CD14-positive monocyte (primary cell): ENCODE data around the gene BBLN. TPM values are rescaled to one million over a fixed set of nuclear protein-coding genes. Genes with fewer than 3 reads are reported as not detected.
"Not testable (repeated sequence)": the region's sequence is repeated elsewhere in the genome, so short reads cannot be mapped to it uniquely, and the experiment has no call there.

Experiments
- DNase-seq, 3 donors: peaks; one replicate each; pipeline ENCODE4 v3.0.0-alpha.2; 2011 to 2022
- H2AFZ ChIP-seq: 2 replicates; pipeline ENCODE4 v1.6.0; 2012; ENCODE audit warnings: mild to moderate bottlenecking, low read depth, low read length, inconsistent platforms; ENCODE audit not compliant: insufficient read depth, poor library complexity, severe bottlenecking
- H3K27ac ChIP-seq, 2 donors: 1 replicate in 1 of 2; 2 replicates in 1 of 2; pipeline ENCODE4 v1.5.1; 2012 to 2013; ENCODE audit warnings: low read length in 2 of 2, control low read depth in 1 of 2, inconsistent platforms in 1 of 2, low read depth in 1 of 2, mild to moderate bottlenecking in 1 of 2
- H3K27me3 ChIP-seq, 2 donors: one replicate each; pipeline versions ENCODE4 v1.6.0 to v1.6.1; 2011 to 2013; ENCODE audit warnings: low read length in 2 of 2; ENCODE audit not compliant: control insufficient read depth in 2 of 2, insufficient read depth in 2 of 2
- H3K36me3 ChIP-seq, 2 donors: replicated peaks in 1 of 2; 1 replicate in 1 of 2; 2 replicates in 1 of 2; pipeline versions ENCODE4 v1.5.1 to v1.6.1; 2012 to 2013; ENCODE audit warnings: low read length in 2 of 2, control low read depth in 1 of 2, inconsistent platforms in 1 of 2, mild to moderate bottlenecking in 1 of 2; ENCODE audit not compliant: insufficient read depth in 2 of 2, control insufficient read depth in 1 of 2
- H3K4me1 ChIP-seq, 2 donors: 1 replicate in 1 of 2; 2 replicates in 1 of 2; pipeline versions ENCODE4 v1.5.1 to v1.6.1; 2012 to 2013; ENCODE audit warnings: low read length in 2 of 2, control low read depth in 1 of 2, inconsistent platforms in 1 of 2, mild to moderate bottlenecking in 1 of 2, moderate library complexity in 1 of 2; ENCODE audit not compliant: insufficient read depth in 2 of 2, control insufficient read depth in 1 of 2
- H3K4me2 ChIP-seq: replicated peaks from 2 replicates; pipeline ENCODE3; 2012; ENCODE audit warnings: low read length, moderate library complexity, mild to moderate bottlenecking; ENCODE audit not compliant: poor library complexity, severe bottlenecking; ENCODE audit errors: extremely low read depth
- H3K4me3 ChIP-seq, 3 experiments: fragments of 200-600 bp in 1 of 3; sonication (generic) in 1 of 3; replicated peaks in 1 of 3; 1 replicate in 2 of 3; 2 replicates in 1 of 3; pipeline ENCODE4 v1.5.1; 2011 to 2013; ENCODE audit warnings: low read length in 3 of 3, mild to moderate bottlenecking in 3 of 3, control low read depth in 2 of 3, low read depth in 2 of 3, inconsistent platforms in 1 of 3, moderate library complexity in 1 of 3
- H3K79me2 ChIP-seq: 2 replicates; pipeline ENCODE4 v1.6.0; 2012; ENCODE audit warnings: mild to moderate bottlenecking, control low read depth, inconsistent platforms, low read length, moderate library complexity; ENCODE audit not compliant: insufficient read depth
- H3K9ac ChIP-seq: 2 replicates; pipeline ENCODE4 v1.6.0; 2017; ENCODE audit warnings: low read length, mild to moderate bottlenecking; ENCODE audit not compliant: insufficient read depth, poor library complexity, severe bottlenecking
- H3K9me3 ChIP-seq, 2 donors: replicated peaks in 1 of 2; 1 replicate in 1 of 2; 2 replicates in 1 of 2; pipeline versions ENCODE4 v1.5.1 to v1.6.1; 2012 to 2013; ENCODE audit warnings: low read length in 2 of 2, control low read depth in 1 of 2; ENCODE audit not compliant: control insufficient read depth in 1 of 2, insufficient read depth in 1 of 2
- H4K20me1 ChIP-seq: 2 replicates; pipeline ENCODE4 v1.6.0; 2012; ENCODE audit warnings: mild to moderate bottlenecking, low read length, control low read depth, moderate library complexity; ENCODE audit not compliant: insufficient read depth
- H3K27ac Mint-ChIP-seq, 7 donors: one replicate each; pipeline ENCODE4 v1.8.0; 2020; ENCODE audit warnings: mild to moderate bottlenecking in 7 of 7, mixed read lengths in 7 of 7, moderate library complexity in 6 of 7, inconsistent platforms in 2 of 7
- H3K27me3 Mint-ChIP-seq, 3 donors: one replicate each; pipeline ENCODE4 v1.8.0; 2021 to 2022; ENCODE audit warnings: low read depth in 3 of 3, mild to moderate bottlenecking in 3 of 3, mixed read lengths in 3 of 3, moderate library complexity in 3 of 3, inconsistent platforms in 1 of 3
- H3K36me3 Mint-ChIP-seq, 2 donors: one replicate each; pipeline ENCODE4 v1.8.0; 2020; ENCODE audit warnings: mixed read lengths in 2 of 2, inconsistent platforms in 1 of 2, mild to moderate bottlenecking in 1 of 2
- H3K4me1 Mint-ChIP-seq: one replicate; pipeline ENCODE4 v1.8.0; 2020; ENCODE audit warnings: mild to moderate bottlenecking, mixed read lengths
- H3K4me3 Mint-ChIP-seq, 2 donors: one replicate each; pipeline ENCODE4 v1.8.0; 2020; ENCODE audit warnings: mild to moderate bottlenecking in 2 of 2, mixed read lengths in 2 of 2, moderate library complexity in 1 of 2
- H3K9me3 Mint-ChIP-seq, 7 donors: one replicate each; pipeline ENCODE4 v1.8.0; 2020 to 2022; ENCODE audit warnings: mixed read lengths in 7 of 7, mild to moderate bottlenecking in 6 of 7, moderate library complexity in 6 of 7, inconsistent platforms in 2 of 7
- CTCF ChIP-seq: fragments of 200-600 bp; IDR thresholded peaks from one replicate; pipeline ENCODE4 v1.8.0; 2022; ENCODE audit warnings: antibody characterized with exemption, mild to moderate bottlenecking
- WGBS: methylation state at CpG from one replicate; pipeline ENCODE4 v1.1.5; 2013; ENCODE audit warnings: missing lambda C conversion rate; ENCODE audit not compliant: insufficient coverage; 5-methylcytosine and 5-hydroxymethylcytosine counted together
- intact Hi-C, 2 donors: fragments of 100-400 bp; cut with micrococcal nuclease; formaldehyde crosslinking; loops; one replicate each; pipeline versions ENCODE4 v1.15.0 to v1.15.1; 2023
- polyA plus RNA-seq, 3 donors: library from polyadenylated mRNA; depleted of rRNA in 1 of 3; unstranded in 2 of 3; stranded (reverse) in 1 of 3; fragments of 300-500 nt in 2 of 3; fragments of >200 nt in 1 of 3; fragmentation: Illumina TruSeq in 2 of 3; gene quantifications; 1 replicate in 2 of 3; 2 replicates in 1 of 3; pipeline ENCODE4 v1.2.3, GENCODE V29; 2012 to 2021

Gene BBLN
- polyA plus RNA-seq, 3 donors: 51.5 to 74.8 (median 54.5) TPM

- H3K4me3 ChIP-seq, H3K4me3 Mint-ChIP-seq, H4K20me1 ChIP-seq, H3K4me1 ChIP-seq, H3K27ac ChIP-seq, intact Hi-C loops, DNase-seq, H2AFZ ChIP-seq, H3K4me1 Mint-ChIP-seq, H3K4me2 ChIP-seq, H3K79me2 ChIP-seq, H3K9me3 Mint-ChIP-seq, H3K9me3 ChIP-seq, H3K27me3 ChIP-seq, H3K36me3 ChIP-seq, H3K36me3 Mint-ChIP-seq, H3K9ac ChIP-seq: not testable (repeated sequence)
- peaks cover 2 to 17% (median 5%) of the 10 kb centered on the region in 3 donors for H3K27me3 Mint-ChIP-seq
- peak overlapping the region in 2 of 7 donors; percentile 18 to 23 for H3K27ac Mint-ChIP-seq
- WGBS: 68% methylated on average over 5 of the region's 8 CpGs
These were observed 24.5 kb upstream of the BBLN start for GRCh38 chr9:128135561-128135960.

GRCh38 chr9:128136816-128137793, 23.0 kb upstream of the BBLN start:
- H3K4me3 ChIP-seq: no peak overlapping the region
- Mint-ChIP-seq H3K4me3 (no peak overlapping the region), H3K27me3 (peaks cover 5 to 15% (median 6%) of the 10 kb centered on the region in 3 donors), H3K27ac (peak overlapping the region in 3 of 7 donors; percentile 5 to 70 (median 43)), H3K9me3 (peaks cover 0 to 2% (median 0%) of the 10 kb centered on the region in 7 donors), H3K36me3 (no peaks in the 10 kb centered on the region), H3K4me1 (peaks cover 3% of the 10 kb centered on the region)
- TF ChIP-seq CTCF: no peak
- no peaks in the 10 kb centered on the region for H3K27me3 ChIP-seq
- H3K4me1 ChIP-seq: no peaks in the 10 kb centered on the region
- H3K27ac ChIP-seq: no peak overlapping the region
- H2AFZ ChIP-seq: no peak overlapping the region
- no peak for DNase-seq
- H3K4me2 ChIP-seq: no peak overlapping the region
- no peaks in the 10 kb centered on the region for H3K79me2 ChIP-seq
- H3K9me3 ChIP-seq: no peaks in the 10 kb centered on the region
- no peak overlapping the region for H3K9ac ChIP-seq
- 81% methylated on average over 12 of the region's 18 CpGs for WGBS
- H3K36me3 ChIP-seq: no peaks in the 10 kb centered on the region
- H4K20me1 ChIP-seq: no peaks in the 10 kb centered on the region
- intact Hi-C loops: no loop called here
